ENCODE results near the gene NDUFS5.

Gene NDUFS5

GRCh38 chr1:39081271-39082009 is 55.3 kb downstream of the NDUFS5 start:
- peaks cover 17 to 68% (median 42%) of the 10 kb centered on the region in 10 experiments for H3K4me1 ChIP-seq
- peak overlapping the region; percentile 55 to 80 (median 69) for H3K9ac ChIP-seq
- peaks cover 30 to 40% (median 35%) of the 10 kb centered on the region in 11 experiments for H3K27me3 ChIP-seq
- peaks cover 0 to 7% (median 0%) of the 10 kb centered on the region in 11 experiments; a peak in 1 of 22 replicates for H4K20me1 ChIP-seq
- H3K4me3 ChIP-seq = peak overlapping the region; percentile 61 to 77 (median 68)
- no peak for TF ChIP-seq Cebpa-rat (IDR thresholded peaks at IDR 0.05)
- peak overlapping the region; percentile 93 to 100 (median 98) for H3K4me2 ChIP-seq
- no peaks in the 10 kb centered on the region for H3K36me3 ChIP-seq
- H3K27ac ChIP-seq = peak overlapping the region in 6 of 11 experiments; percentile 4 to 67 (median 22); a peak in 6 of 22 replicates
- no peaks in the 10 kb centered on the region for H3K9me3 ChIP-seq (replicated peaks in 1 of 11)

GRCh38 chr1:39082010-39082799 is 56.1 kb downstream of the NDUFS5 start:
- H3K36me3 ChIP-seq = no peaks in the 10 kb centered on the region
- peak overlapping the region in 1 of 11 experiments; percentile 67; a peak in 1 of 22 replicates for H3K27ac ChIP-seq
- no peaks in the 10 kb centered on the region for H3K9me3 ChIP-seq (replicated peaks in 1 of 11)
- peak overlapping the region; percentile 93 to 100 (median 98) for H3K4me2 ChIP-seq
- peaks cover 0 to 7% (median 0%) of the 10 kb centered on the region in 11 experiments; a peak in 1 of 22 replicates for H4K20me1 ChIP-seq
- peaks cover 30 to 40% (median 35%) of the 10 kb centered on the region in 11 experiments for H3K27me3 ChIP-seq
- peaks cover 18 to 68% (median 44%) of the 10 kb centered on the region in 10 experiments for H3K4me1 ChIP-seq
- H3K9ac ChIP-seq = peak overlapping the region; percentile 55 to 80 (median 69); a peak in 19 of 22 replicates
- TF ChIP-seq Cebpa-rat (IDR thresholded peaks at IDR 0.05) = no peak
- H3K4me3 ChIP-seq = peak overlapping the region; percentile 61 to 77 (median 68)

- H3K9ac ChIP-seq = peak overlapping the region in 1 of 11 experiments; percentile 80; a peak in 1 of 22 replicates
- peaks cover 26 to 74% (median 51%) of the 10 kb centered on the region in 10 experiments for H3K4me1 ChIP-seq
- H3K27ac ChIP-seq = no peak overlapping the region
- peak overlapping the region in 8 of 11 experiments; percentile 93 to 100 (median 98); a peak in 13 of 22 replicates for H3K4me2 ChIP-seq
- H3K9me3 ChIP-seq (replicated peaks in 1 of 11) = no peaks in the 10 kb centered on the region
- peaks cover 0 to 7% (median 0%) of the 10 kb centered on the region in 11 experiments; a peak in 1 of 22 replicates for H4K20me1 ChIP-seq
- TF ChIP-seq Cebpa-rat (IDR thresholded peaks at IDR 0.05) = no peak
- peak overlapping the region in 2 of 10 experiments; percentile 70 to 74; a peak in 2 of 20 replicates for H3K4me3 ChIP-seq
- peaks cover 30 to 40% (median 35%) of the 10 kb centered on the region in 11 experiments for H3K27me3 ChIP-seq
- no peaks in the 10 kb centered on the region for H3K36me3 ChIP-seq
Measured at GRCh38 chr1:39082811-39083576, 56.8 kb downstream of the NDUFS5 start.

- Histone ChIP-seq H4K20me1 (peaks cover 0 to 7% (median 0%) of the 10 kb centered on the region in 11 experiments; a peak in 1 of 22 replicates), H3K27me3 (peaks cover 30 to 40% (median 35%) of the 10 kb centered on the region in 11 experiments), H3K4me1 (peaks cover 38 to 86% (median 62%) of the 10 kb centered on the region in 10 experiments), H3K4me3 (no peak overlapping the region), H3K4me2 (peak overlapping the region in 6 of 11 experiments; percentile 15 to 99 (median 26); a peak in 6 of 22 replicates), H3K27ac (no peak overlapping the region), H3K9ac (no peak overlapping the region), H3K9me3 (replicated peaks in 1 of 11) (no peaks in the 10 kb centered on the region), H3K36me3 (no peaks in the 10 kb centered on the region)
- no peak for TF ChIP-seq Cebpa-rat (IDR thresholded peaks at IDR 0.05)
Measured at GRCh38 chr1:39084191-39084590, 58.0 kb downstream of the NDUFS5 start.

Measured in BLaER1 treated with 17β-estradiol and CSF1 and Interleukin-3, amounts not matched to agents 10 nM and 100 nM (cell line).